ENCODE data around the gene GAREM1.

GAREM1 gene

GRCh38 chr18:32422978-32423740 is 47.5 kb downstream of the GAREM1 start:
- no peak for FAIRE-seq

GRCh38 chr18:32422201-32422600 is 48.5 kb downstream of the GAREM1 start:
- no peak for FAIRE-seq

GRCh38 chr18:32420084-32420750 is 50.5 kb downstream of the GAREM1 start:
- no peak for FAIRE-seq

GRCh38 chr18:32418148-32418547 is 52.5 kb downstream of the GAREM1 start:
- no peak for FAIRE-seq

GRCh38 chr18:32405588-32405987 is 65.1 kb downstream of the GAREM1 start:
- FAIRE-seq, result no peak

- FAIRE-seq, result no peak
These were observed 69.1 kb downstream of the GAREM1 start for GRCh38 chr18:32401621-32402020.

- FAIRE-seq, result no peak
These were observed 77.3 kb downstream of the GAREM1 start for GRCh38 chr18:32393407-32393806.

- no peak for FAIRE-seq
These were observed 79.6 kb downstream of the GAREM1 start for GRCh38 chr18:32391126-32391525.

- FAIRE-seq, result no peak
These were observed 80.8 kb downstream of the GAREM1 start for GRCh38 chr18:32389858-32390257.

- FAIRE-seq, result no peak
These were observed 81.5 kb downstream of the GAREM1 start for GRCh38 chr18:32389191-32389590.

GRCh38 chr18:32386471-32386870 is 84.2 kb downstream of the GAREM1 start:
- no peak for FAIRE-seq

GRCh38 chr18:32383050-32383819 is 87.4 kb downstream of the GAREM1 start:
- no peak for FAIRE-seq

GRCh38 chr18:32381761-32382160 is 88.9 kb downstream of the GAREM1 start:
- no peak for FAIRE-seq

GRCh38 chr18:32380559-32380958 is 90.1 kb downstream of the GAREM1 start:
- no peak for FAIRE-seq

- no peak for FAIRE-seq
These were observed 90.8 kb downstream of the GAREM1 start for GRCh38 chr18:32379891-32380290.

GRCh38 chr18:32378705-32379104 is 92.0 kb downstream of the GAREM1 start:
- no peak for FAIRE-seq

- FAIRE-seq, result no peak
These were observed 96.7 kb downstream of the GAREM1 start for GRCh38 chr18:32373995-32374394.

GRCh38 chr18:32373505-32373904 is 97.2 kb downstream of the GAREM1 start:
- FAIRE-seq, result no peak

- peak; percentile 57 for FAIRE-seq
These were observed 98.2 kb downstream of the GAREM1 start for GRCh38 chr18:32372381-32373061.

GRCh38 chr18:32372047-32372380 is 98.7 kb downstream of the GAREM1 start:
- FAIRE-seq, result peak; percentile 14

GRCh38 chr18:32371384-32371783 is 99.3 kb downstream of the GAREM1 start:
- no peak for FAIRE-seq

- FAIRE-seq, result no peak
These were observed 101.7 kb downstream of the GAREM1 start for GRCh38 chr18:32368991-32369390.

- FAIRE-seq, result no peak
These were observed 102.5 kb downstream of the GAREM1 start for GRCh38 chr18:32368170-32368569.

Data from colon (tissue), 2 donors.